HG03575 (cell line): ENCODE results near the gene AOX1.
"Not testable (repeated sequence)": the region's sequence is repeated elsewhere in the genome, so short reads cannot be mapped to it uniquely, and the experiment has no call there.

Experiments
- ATAC-seq: cut with Tn5 transposase; IDR thresholded peaks from one replicate; pipeline ENCODE4 v1.9.1; 2021; ENCODE audit not compliant: unreplicated experiment, insufficient number of reproducible peaks, low FRiP score; ENCODE audit errors: extremely low read depth

The AOX1 gene

GRCh38 chr2:200658278-200658864, 72.6 kb downstream of the AOX1 start:
- no peak for ATAC-seq

GRCh38 chr2:200659410-200659809, 73.6 kb downstream of the AOX1 start:
- ATAC-seq: no peak

DNA sequence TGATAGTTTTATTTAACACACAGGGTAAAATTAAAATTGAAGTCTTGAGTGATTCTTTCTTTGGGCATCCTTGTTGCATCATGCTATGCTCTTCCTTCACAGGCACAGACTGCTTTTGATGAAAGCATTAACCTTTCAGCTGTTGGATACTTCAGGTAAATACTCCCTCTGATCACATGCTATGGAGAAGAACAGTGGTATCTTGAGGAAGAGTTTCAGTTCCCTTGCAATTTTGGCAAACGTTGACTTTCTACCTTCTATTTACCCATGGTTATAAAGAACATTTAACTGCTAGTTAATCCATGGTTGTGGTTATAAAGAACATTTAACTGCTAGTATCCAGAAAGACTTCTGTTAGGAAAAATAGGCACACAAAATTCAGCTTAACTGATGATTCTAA, 75.7 kb downstream of the AOX1 start:
- ATAC-seq: no peak

- ATAC-seq: no peak
These were observed 76.9 kb downstream of the AOX1 start for GRCh38 chr2:200662727-200663126.

DNA sequence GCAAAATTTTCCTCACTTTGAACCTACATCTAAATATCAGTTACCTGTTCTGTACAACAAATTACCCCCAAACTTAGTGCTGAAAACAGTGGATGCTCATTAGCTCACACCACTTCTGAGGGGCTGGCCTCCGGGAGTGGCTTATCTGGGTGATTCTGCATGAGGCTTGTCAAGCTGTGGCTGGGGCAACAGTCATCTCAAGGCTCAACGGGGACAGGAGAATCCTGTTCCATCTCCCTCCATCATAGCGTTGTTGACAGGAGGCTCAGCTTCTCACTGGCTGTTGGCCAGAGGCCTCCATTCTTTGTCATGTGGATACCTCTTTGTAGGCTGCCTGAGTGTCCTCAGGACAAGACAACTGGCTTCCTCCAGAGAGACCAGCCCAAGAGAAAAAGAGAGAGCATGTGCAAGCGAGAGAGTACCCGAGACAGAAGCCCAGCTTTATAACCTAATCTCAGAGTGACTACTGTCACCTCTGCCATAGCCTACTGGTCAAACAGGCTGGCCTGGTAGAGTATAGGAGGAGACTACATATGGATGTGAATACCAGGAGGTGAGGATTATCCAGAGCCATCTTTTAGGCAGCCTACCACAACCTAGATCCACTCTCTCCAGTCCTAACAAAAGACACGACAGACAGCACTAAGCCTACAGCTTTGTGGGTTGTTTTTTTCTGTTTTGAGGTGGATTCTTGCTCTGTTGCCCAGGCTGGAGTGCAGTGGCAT, 79.1 kb downstream of the AOX1 start:
- ATAC-seq: no peak

GRCh38 chr2:200665626-200666453, 80.0 kb downstream of the AOX1 start:
- no peak for ATAC-seq

DNA sequence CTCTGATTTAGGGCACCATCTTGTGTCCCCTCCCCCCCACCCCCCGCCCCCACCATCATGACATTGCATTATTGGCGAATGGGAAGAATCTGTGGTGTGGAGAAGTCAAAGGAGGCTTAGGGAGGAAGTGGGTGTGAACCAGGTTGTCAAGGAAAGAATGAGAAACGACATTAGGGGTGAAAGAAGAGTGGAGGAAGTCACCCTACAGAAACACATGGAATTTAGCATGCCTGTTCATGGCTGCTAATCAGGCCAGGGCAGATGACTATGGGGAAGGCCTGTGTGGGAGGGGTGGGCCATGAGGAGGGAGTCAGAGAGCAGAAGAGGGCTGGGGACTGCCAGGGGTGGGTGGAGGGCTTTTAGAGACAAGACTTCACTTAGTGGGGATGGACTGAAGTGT, 81.6 kb downstream of the AOX1 start:
- ATAC-seq: no peak

DNA sequence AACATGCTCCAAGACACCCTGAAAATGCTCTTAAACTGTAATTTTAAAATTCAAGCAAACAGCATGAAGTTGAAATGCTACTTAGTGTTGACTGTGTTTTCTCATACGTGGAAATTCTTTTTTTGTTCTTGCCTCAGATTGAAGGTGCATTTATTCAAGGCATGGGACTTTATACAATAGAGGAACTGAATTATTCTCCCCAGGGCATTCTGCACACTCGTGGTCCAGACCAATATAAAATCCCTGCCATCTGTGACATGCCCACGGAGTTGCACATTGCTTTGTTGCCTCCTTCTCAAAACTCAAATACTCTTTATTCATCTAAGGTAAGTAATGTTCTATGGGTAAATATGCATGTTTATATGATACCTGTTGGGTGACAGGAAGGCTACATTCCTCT, 82.7 kb downstream of the AOX1 start:
- no peak for ATAC-seq

DNA sequence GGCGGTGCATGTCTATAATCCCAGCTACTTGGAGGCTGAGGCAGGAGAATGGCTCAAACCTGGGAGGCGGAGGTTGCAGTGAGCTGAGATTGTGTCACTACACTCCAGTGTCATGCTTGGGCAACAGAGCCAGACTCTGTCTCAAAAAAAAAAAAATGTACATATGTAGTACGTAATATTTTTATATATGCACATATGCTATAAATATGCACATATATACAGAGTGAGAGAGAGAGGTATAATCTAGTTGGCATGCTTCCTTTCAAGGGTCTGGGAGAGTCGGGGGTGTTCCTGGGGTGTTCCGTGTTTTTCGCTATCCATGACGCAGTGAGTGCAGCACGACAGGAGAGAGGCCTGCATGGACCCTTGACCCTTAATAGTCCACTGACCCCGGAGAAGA, 83.5 kb downstream of the AOX1 start:
- ATAC-seq: no peak

DNA sequence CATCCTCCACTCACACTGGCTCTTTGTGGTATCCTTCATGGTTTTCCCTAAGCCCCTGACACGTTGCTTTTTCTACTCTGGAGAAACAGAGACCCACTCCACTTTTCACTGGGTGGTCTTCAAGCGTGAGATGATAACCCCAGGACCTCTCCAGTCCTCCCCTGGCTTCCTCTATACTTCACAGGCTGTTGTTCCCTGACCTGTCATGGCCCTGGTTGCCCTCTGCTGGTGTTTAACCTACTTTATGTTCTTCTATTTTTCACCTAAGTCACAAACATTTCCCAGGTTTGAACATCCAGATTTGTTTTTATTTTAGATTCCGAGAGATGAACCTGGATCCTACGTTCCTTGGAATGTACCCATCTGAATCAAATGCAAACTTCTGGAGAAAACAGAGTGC, 84.5 kb downstream of the AOX1 start:
- no peak for ATAC-seq

- ATAC-seq: no peak
These were observed 84.9 kb downstream of the AOX1 start for GRCh38 chr2:200670751-200671150.

- ATAC-seq: no peak
These were observed 87.4 kb downstream of the AOX1 start for GRCh38 chr2:200673191-200673590.

DNA sequence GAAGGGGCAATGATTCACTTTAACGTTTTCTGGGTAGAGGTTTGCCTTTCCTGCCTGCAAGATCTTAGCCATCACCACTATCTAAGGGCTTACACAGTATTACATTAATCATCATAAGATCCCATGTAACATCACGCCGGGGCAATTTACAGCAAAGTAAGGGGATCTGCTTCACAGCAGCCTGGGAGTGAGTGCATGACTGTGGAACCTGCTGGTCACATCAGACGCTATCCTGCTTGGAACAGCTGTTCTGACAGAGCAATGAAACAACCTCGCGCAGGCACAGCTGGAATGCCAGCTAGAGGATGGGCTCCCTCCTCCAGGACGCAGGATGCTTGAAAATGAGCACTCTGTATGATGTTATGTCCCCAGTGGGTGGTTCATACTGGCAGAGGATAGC, 89.0 kb downstream of the AOX1 start:
- no peak for ATAC-seq

DNA sequence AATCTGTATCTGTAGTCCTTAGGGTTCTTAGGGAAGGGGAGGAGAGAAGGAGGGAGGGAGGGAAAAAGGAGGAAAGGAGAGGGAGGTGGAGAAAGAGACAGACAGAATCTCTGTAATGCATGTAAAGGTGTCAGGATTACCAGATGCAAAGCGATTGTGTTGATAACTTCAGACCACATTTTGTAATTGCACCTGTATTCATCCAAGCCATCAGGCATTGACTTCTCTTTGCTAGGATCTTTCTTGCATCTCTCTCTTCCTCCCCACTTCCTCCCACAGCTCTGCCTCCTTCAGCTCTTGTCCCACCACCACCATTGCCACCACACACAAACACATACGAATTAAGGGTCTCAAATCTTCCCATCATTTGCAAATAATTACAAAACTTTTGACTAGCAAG, 91.4 kb downstream of the AOX1 start:
- ATAC-seq: no peak

- ATAC-seq: no peak
These were observed 92.1 kb downstream of the AOX1 start for GRCh38 chr2:200677721-200678532.

GRCh38 chr2:200679127-200679526, 93.3 kb downstream of the AOX1 start:
- no peak for ATAC-seq

DNA sequence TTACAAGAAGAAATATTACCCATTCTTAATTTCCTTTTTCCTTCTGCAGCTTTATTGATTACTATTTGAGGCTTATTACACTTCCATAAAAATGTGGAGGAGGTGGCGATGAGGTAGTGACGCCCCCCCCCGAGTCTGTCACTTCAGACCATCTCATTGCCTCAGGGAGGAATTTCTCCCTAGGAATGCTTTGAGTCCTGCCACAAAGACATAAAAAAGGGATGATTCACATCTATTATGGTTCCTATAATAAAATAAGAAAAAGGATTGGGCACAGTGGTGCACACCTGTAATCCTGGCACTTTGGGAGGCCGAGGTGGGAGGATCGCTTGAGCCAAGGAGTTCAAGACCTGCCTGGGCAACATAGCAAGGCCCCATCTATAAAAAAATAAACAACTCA, 93.7 kb downstream of the AOX1 start:
- ATAC-seq: no peak

- ATAC-seq: no peak
These were observed 95.9 kb downstream of the AOX1 start for GRCh38 chr2:200681697-200682096.

DNA sequence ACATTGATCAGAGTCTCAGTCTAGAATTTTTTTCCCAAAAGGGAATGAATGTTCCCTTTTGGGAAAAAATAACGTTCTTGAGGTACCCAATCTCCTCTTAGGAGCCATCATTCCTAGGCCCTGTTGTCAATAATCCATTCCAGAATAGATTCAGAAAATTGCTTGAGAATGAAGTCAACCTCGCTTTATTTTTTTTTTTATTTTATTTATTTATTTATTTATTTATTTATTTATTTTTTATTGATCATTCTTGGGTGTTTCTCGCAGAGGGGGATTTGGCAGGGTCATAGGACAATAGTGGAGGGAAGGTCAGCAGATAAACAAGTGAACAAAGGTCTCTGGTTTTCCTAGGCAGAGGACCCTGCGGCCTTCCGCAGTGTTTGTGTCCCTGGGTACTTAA, 96.6 kb downstream of the AOX1 start:
- not testable (repeated sequence) for ATAC-seq
